Measurements from ENCODE around the gene F2R. TPM values are rescaled to one million over a fixed set of nuclear protein-coding genes. Genes with fewer than 3 reads are reported as not detected.

The F2R gene
- total RNA-seq, 2 donors from 2014 or later, result 4.5 to 10.6 TPM

DNA sequence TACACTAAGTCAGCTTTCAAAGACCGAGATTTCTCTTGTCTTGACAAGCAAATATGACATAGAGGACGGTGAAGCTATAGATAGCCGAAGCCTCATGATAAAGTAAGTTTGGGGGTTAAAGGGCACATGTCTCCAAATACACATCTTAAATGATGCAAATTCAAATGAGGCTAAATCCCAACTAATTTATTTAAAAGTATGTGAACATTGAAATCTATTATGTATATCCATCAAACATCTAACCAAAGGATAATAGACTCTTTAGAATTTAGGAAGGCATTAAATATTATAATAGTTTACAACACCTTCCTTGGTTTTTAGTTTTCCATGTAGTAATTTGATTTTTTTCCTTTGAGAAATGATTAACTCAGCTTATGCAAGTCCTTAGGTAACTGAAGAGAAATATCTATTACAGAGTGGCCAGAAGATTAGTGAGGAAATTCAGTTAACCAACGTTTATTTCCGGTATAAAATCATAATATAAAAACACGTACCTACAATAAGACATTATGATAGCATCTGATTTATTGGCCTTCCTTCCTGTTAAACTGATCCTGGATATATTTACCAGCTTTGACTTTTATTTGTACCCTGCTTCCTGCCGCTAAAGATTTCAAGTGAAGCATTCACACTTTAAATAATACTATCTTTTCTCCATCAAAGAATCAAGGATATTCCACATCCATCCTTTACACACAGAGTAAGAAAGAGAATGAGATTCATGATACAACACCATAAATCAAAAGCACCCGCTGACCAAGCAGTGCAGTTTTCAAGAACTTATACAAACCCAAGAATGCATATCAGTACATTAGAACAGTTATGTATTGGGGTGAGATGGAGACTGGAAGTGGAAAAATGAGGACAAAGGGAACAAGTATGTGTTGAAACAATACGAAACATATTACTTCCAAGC lies 31.9 kb upstream of the F2R start:
- no peaks in the 10 kb centered on the region for H3K9me3 Mint-ChIP-seq
- DNase-seq (no peak), ATAC-seq (replicated peaks in 1 of 2) (no peak)
- peaks cover 9% of the 10 kb centered on the region for H3K4me1 Mint-ChIP-seq (ENCODE audit: low read depth)
- H3K27me3 Mint-ChIP-seq (ENCODE audit: low read depth), result no peaks in the 10 kb centered on the region
- H3K4me3 Mint-ChIP-seq, result no peak overlapping the region
- peak overlapping the region; percentile 69 for H3K27ac Mint-ChIP-seq
- H3K36me3 Mint-ChIP-seq (ENCODE audit: insufficient read depth in 2 of 2), result peaks cover 6 to 15% of the 10 kb centered on the region in 2 donors

DNA sequence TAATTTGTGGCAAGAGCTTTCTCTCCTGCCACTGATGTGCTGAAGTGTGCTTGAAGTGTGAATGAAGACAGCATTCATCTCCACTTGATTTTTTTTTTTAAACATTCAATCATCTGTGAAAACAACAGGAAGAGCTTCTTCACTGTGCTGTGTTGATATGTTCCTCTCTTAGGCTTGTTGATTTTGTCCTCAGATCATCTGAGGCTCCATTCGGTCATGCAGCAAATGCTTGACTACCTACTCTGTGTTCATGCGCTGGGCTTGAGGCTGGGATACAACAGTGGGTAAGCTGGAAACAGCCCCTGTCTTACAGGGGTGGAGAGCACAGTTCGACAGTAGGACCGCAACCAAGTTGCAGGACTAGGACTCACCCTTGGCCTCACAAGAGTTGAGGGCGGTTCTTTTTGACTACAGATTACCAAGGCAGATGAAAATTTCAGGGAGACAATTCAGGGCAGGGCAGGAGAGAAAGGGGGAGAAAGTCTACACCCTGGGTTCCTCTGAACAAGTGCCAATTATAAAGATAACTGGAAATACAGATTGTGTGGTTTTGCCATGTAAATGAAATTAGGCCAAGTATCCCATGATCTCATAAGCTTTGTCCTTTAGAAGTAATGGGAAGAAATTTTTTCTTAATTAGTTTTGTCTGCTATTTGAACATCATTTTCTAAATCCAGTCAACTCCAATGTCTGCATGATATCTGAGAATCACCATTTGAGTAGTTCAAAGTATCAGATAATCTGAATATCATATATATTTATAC lies 31.0 kb upstream of the F2R start:
- Mint-ChIP-seq H3K4me3 (no peak overlapping the region), H3K9me3 (no peaks in the 10 kb centered on the region), H3K27ac (no peak overlapping the region), H3K36me3 (ENCODE audit: insufficient read depth in 2 of 2) (peaks cover 5 to 12% of the 10 kb centered on the region in 2 donors), H3K4me1 (ENCODE audit: low read depth) (peaks cover 6% of the 10 kb centered on the region), H3K27me3 (ENCODE audit: low read depth) (no peaks in the 10 kb centered on the region)
- ATAC-seq (replicated peaks in 1 of 2), result no peak
- DNase-seq, result no peak

DNA sequence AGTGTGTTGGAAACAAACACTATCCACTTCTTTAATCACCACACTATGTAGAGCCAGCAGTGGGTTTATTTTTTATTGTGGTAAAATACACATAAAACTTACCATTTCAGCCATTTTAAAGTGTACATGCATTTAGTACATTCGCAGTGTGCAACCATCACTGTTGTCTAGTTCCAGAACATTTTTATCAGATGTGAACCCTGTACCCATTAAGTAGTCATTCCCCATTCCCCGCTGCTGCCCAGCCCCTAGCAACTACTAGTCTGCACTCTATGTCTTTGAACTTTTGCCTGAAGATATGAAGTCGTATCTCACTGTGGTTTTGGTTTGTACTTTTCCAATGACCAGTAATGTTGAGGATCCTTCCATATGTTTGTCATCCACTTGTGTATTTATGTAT lies 30.2 kb upstream of the F2R start:
- Mint-ChIP-seq H3K27me3 (ENCODE audit: low read depth) (no peaks in the 10 kb centered on the region), H3K4me3 (no peak overlapping the region), H3K4me1 (ENCODE audit: low read depth) (peaks cover 2% of the 10 kb centered on the region), H3K36me3 (ENCODE audit: insufficient read depth in 2 of 2) (peaks cover 3 to 8% of the 10 kb centered on the region in 2 donors), H3K27ac (no peak overlapping the region), H3K9me3 (no peaks in the 10 kb centered on the region)
- ATAC-seq (replicated peaks in 1 of 2), result no peak
- DNase-seq, result no peak

DNA sequence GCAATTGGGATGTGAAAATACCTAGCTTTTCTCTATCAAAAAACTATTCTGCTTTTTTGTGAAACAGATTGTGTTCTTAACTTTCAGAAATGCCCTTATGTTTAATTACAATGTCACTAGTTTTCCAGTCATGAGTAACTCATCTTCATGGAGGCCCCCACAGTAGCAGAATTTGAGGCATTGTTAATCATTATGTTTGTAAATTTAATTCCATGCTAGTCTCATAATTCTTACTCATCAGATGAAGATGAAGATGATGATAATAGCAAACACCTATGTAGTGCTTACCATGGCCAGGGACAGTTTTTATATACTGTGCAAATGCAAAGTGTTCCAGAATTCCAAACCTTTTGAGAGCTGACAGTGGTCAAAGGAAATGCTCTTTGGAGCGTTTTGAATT lies 27.7 kb upstream of the F2R start:
- Mint-ChIP-seq H3K27ac (no peak overlapping the region), H3K27me3 (ENCODE audit: low read depth) (no peaks in the 10 kb centered on the region), H3K9me3 (no peaks in the 10 kb centered on the region), H3K4me3 (no peak overlapping the region), H3K4me1 (ENCODE audit: low read depth) (peaks cover 23% of the 10 kb centered on the region), H3K36me3 (ENCODE audit: insufficient read depth in 2 of 2) (peaks cover 4 to 12% of the 10 kb centered on the region in 2 donors)
- ATAC-seq (replicated peaks in 1 of 2) (no peak), DNase-seq (no peak)

DNA sequence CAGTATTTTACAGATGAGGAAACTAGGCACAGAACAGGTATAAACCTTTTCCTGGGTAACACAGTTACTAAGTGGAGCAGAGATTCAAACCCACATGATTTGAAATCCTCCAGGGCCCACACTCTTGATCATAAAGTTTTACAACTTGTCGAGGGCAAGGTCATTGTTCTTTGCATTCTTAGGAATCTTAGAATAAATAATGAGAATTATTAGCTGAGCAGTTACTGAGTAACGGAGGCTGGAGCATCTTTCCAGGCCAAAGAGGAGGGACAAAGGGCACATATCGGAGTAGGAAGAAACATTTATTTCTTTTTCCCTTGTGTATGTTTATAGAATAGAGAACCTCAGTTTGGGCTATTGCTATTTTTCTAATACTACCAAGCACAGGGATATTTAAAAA lies 27.1 kb upstream of the F2R start:
- DNase-seq (no peak), ATAC-seq (replicated peaks in 1 of 2) (no peak)
- H3K9me3 Mint-ChIP-seq, result no peaks in the 10 kb centered on the region
- no peak overlapping the region for H3K4me3 Mint-ChIP-seq
- peaks cover 4 to 12% of the 10 kb centered on the region in 2 donors for H3K36me3 Mint-ChIP-seq (ENCODE audit: insufficient read depth in 2 of 2)
- no peaks in the 10 kb centered on the region for H3K27me3 Mint-ChIP-seq (ENCODE audit: low read depth)
- peaks cover 23% of the 10 kb centered on the region for H3K4me1 Mint-ChIP-seq (ENCODE audit: low read depth)
- H3K27ac Mint-ChIP-seq, result no peak overlapping the region

DNA sequence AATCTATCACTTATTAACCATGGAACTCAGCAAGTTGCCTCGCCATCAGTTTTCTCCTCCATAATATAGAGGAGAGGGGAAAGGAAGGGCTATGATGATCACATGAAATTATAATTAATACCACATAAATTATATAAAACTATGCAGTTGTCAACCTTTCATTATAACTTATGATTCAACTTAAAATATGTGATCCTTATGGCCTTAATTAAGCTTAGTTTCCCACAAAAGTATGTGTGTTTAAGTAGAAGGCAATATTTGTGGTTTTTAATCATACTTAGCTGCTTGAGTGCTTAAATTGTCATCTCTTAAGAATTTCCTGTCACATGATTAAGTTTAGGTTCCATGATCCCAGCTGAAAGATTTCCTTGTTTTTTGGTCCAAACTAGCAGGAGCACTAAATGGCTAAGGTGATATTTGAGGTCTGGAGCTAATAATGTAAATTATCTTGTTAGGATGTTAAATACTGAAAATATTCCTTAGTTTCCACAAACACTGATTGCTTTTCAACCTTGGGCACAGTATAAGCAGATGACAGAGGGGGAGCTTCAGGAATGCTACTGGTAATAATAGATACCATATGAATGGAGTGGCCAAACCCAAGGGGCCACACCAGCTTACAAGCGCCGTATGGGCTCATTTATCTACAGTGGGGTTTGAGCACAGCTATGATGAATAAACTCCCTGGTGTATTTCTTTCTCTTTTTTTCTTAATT lies 26.4 kb upstream of the F2R start:
- Mint-ChIP-seq H3K27ac (no peak overlapping the region), H3K36me3 (ENCODE audit: insufficient read depth in 2 of 2) (peaks cover 2 to 12% of the 10 kb centered on the region in 2 donors), H3K4me1 (ENCODE audit: low read depth) (peaks cover 23% of the 10 kb centered on the region), H3K4me3 (no peak overlapping the region), H3K9me3 (no peaks in the 10 kb centered on the region), H3K27me3 (ENCODE audit: low read depth) (no peaks in the 10 kb centered on the region)
- DNase-seq (no peak), ATAC-seq (replicated peaks in 1 of 2) (no peak)

DNA sequence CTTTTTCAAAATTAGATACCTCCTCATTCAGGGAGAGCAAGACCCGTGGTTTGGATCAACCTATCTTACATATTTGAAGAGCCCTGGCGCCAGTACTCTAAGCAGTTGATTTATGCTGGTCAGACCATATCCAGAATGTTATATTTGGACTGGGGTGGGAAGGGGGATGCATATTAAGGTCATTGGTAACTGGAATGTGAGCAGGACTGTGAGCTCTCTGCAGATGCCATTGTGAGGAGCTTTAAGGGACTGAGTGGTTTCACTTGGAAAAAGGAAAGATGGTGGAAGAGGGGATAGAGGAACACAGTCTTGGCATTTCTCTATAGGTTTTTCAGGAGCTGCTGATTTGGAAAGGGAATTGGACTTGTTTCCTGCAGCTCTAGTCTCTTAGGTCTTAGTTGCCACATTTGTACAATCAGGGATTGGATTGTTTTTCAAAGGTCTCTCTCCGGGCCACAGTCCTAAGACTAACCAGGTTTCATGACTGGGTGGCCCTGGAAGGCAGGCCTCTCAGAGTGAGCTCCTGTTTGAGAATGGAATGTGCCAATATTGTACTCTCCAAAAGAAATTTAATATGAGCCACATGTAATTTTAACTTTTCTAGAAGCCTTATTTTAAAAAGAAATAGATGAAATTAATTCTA lies 25.8 kb upstream of the F2R start:
- H3K36me3 Mint-ChIP-seq (ENCODE audit: insufficient read depth in 2 of 2), result peaks cover 2 to 10% of the 10 kb centered on the region in 2 donors
- ATAC-seq (replicated peaks in 1 of 2), result no peak
- H3K9me3 Mint-ChIP-seq, result no peaks in the 10 kb centered on the region
- H3K4me3 Mint-ChIP-seq, result no peak overlapping the region
- no peak for DNase-seq
- no peaks in the 10 kb centered on the region for H3K27me3 Mint-ChIP-seq (ENCODE audit: low read depth)
- H3K4me1 Mint-ChIP-seq (ENCODE audit: low read depth), result peaks cover 23% of the 10 kb centered on the region
- no peak overlapping the region for H3K27ac Mint-ChIP-seq

DNA sequence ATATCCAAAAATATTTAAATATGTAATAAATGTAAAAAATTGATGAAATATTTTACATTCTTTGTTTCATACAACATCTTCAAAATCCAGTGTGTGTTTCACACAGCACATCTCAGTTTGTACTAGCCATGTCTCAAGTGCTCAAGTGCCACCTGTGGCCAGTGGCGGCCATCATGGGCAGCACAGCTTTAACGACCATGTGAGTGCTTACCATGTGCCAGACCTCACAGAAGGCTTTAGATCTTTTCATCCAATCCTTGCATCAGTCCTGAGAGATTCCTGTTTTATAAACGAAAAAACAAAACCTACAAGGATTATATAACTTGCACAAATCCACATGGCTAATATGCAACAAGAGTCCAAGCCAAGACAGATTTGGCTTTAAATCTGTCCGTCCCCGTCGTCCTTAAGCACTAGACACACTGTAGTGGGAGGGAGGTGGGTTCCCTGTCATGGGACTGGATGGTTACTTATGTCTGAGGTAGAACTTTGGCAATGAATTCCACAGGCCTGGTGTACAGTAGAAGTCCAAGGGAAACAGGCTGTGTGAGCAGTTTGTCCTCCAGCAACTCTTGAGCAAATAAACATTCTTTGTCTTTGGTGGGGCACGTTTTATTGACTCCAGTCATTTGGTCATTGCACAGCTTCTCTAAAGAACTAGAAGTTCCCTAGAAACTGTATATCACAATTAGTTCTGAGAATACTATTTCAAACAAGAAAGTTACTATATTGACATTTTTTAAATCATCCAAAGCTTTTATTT lies 25.0 kb upstream of the F2R start:
- Mint-ChIP-seq H3K4me3 (peak overlapping the region; percentile 39 to 51), H3K27me3 (ENCODE audit: low read depth) (no peaks in the 10 kb centered on the region), H3K4me1 (ENCODE audit: low read depth) (peaks cover 23% of the 10 kb centered on the region), H3K27ac (peak overlapping the region; percentile 89), H3K9me3 (no peaks in the 10 kb centered on the region), H3K36me3 (ENCODE audit: insufficient read depth in 2 of 2) (peaks cover 2 to 13% of the 10 kb centered on the region in 2 donors)
- DNase-seq (no peak), ATAC-seq (replicated peaks in 1 of 2) (no peak)

DNA sequence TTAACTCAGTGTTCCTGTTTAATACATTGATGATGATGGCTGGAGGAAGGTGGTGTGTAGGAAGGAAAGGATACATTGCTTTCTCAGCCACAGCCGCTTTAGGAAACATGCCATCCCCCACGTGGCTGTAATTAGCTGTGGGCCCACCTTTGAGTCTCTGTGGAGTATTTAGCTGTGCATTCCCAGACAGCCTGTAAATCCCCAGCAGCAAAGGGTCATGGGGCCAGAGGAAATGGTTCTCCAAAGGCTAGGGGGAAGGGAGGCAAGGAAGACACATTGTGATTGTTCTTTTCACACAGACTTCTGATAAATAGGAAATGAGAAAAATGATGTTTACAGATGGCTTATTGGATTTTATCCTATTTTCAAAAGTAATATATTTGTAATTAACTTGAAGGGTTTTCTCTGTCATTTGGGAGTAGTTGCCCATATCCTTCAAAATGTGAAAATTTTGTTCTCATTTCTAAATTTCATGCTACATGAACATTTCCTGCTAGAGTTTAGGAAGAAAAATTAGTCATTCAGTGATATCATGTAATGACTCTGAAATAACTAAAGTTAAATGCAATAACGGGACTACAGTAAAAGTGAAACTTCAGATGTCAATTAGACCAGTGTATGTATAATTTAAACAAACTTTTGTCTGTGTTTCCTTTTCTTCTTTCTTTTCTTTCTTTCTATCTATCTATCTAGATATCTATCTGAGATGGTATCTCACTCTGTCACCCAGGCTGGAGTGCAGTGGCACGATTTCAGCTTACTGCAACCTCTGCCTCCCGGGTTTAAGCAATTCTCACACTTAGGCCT lies 24.3 kb upstream of the F2R start:
- peaks cover 4 to 14% of the 10 kb centered on the region in 2 donors for H3K36me3 Mint-ChIP-seq (ENCODE audit: insufficient read depth in 2 of 2)

DNA sequence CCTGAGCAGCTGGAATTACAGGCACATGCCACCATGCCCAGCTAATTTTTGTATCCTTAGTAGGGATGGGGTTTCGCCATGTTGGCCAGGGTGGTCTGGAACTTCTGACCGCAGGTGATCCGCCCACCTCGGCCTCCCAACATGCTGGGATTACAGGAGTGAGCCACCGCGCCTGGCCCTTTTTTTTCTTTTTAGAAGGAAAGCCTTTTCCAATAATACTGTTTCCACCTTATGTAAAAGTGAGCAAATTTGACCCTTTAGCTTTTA lies 23.7 kb upstream of the F2R start:
- Mint-ChIP-seq H3K27me3 (ENCODE audit: low read depth) (no peaks in the 10 kb centered on the region), H3K4me1 (ENCODE audit: low read depth) (peaks cover 23% of the 10 kb centered on the region), H3K27ac (peak overlapping the region; percentile 89), H3K36me3 (ENCODE audit: insufficient read depth in 2 of 2) (peaks cover 4 to 14% of the 10 kb centered on the region in 2 donors), H3K9me3 (no peaks in the 10 kb centered on the region), H3K4me3 (peak overlapping the region; percentile 54 to 76)
- DNase-seq (no peak), ATAC-seq (replicated peaks in 1 of 2) (no peak)

More for the DNA sequence above, 24.3 kb upstream of the F2R start:
- Mint-ChIP-seq H3K9me3 (no peaks in the 10 kb centered on the region), H3K4me1 (ENCODE audit: low read depth) (peaks cover 23% of the 10 kb centered on the region), H3K27ac (peak overlapping the region; percentile 89), H3K27me3 (ENCODE audit: low read depth) (no peaks in the 10 kb centered on the region), H3K4me3 (peak overlapping the region; percentile 54 to 76)
- DNase-seq (peak in 1 of 2 donors; percentile 6), ATAC-seq (replicated peaks in 1 of 2) (peak; percentile 93 to 94)

DNA sequence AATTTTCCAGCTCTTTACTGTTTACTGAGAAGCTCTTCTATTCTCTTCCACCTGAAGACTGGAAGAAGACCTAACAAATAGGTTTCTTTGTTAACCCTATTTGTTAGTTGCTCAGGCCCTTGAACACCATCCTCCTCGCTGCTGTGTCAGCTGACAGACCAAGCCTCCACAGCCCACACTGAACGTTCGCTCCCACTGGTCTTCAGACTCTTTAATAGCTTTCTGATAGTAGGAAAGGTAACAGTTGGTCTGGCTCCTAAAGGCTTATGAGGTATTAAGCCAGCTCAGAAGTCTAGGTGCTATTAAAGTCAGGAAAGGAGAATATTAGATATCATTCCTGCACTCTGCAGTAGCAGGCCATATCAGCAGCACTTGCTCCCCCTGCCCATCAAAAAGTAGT lies 23.3 kb upstream of the F2R start:
- H3K9me3 Mint-ChIP-seq, result no peaks in the 10 kb centered on the region
- DNase-seq, result no peak
- H3K27ac Mint-ChIP-seq, result peak overlapping the region; percentile 89
- H3K27me3 Mint-ChIP-seq (ENCODE audit: low read depth), result no peaks in the 10 kb centered on the region
- peak overlapping the region in 1 of 2 donors; percentile 76 for H3K4me3 Mint-ChIP-seq
- H3K4me1 Mint-ChIP-seq (ENCODE audit: low read depth), result peaks cover 23% of the 10 kb centered on the region
- H3K36me3 Mint-ChIP-seq (ENCODE audit: insufficient read depth in 2 of 2), result peaks cover 6 to 14% of the 10 kb centered on the region in 2 donors
- no peak for ATAC-seq (replicated peaks in 1 of 2)

All from activated T-cell treated with anti-CD3 and anti-CD28 coated beads, Interleukin-2, amount 50 U/mL, for 72 hours (primary cell).